ENCODE measurements around the gene PLPPR1.

Gene PLPPR1

DNA sequence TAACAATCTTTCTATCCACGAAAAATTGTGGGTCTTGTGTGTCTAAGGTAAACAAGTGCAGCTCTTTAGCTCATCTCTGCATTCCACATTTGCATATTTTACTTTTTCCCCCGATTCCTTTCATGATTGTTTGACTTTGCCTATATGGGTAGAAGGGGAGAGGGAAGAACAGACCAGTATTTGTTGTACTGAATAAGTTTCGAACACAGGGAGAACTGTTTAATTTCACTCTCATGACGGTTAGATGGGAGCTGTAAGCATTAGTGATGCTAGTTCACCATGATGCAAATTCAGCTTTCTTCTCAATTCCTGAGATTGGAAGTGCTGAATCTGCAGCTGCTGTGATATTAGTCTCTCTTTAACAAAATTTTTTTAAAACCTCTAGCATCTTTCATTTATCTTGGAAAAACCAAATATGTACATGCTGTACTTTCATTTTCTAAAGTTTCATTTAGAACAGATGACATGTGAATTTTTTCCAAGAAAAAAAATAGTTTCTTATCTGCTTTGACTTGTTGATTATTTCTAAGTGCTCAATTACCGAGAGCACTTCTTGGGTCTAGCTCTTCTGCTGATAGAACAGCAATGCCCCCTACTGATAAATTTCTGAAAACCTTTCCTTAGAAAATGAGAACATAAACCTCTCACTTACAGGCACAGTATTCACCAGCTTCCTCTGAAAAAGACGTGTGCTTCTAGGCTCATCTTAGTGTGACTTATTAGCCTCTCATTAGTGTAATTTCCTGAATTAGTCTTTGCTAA is 206.8 kb downstream of the PLPPR1 start:
- intact Hi-C loops (cut with DNase I; ENCODE audit: low total_unique reads), result no loop called here

DNA sequence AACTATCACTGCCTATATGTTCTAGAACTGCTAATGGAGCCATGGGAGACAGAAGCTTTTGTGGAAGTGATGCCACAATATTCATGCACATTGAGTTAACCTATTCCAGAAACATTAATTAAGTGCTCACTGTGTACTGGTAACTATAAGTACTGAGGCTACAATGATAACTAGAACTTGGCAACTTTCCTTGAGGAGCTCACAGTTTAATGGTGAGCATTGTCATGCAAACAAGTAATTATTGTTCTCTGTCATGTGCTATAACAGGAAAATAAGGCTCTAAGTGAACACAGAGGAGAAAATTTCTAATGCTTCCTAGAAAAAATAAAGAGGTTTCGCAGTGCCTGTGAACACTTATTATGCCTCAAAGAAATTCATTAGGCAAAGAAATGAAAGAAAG is 214.1 kb downstream of the PLPPR1 start:
- Histone ChIP-seq H3K4me3 (no peak overlapping the region), H3K36me3 (no peaks in the 10 kb centered on the region), H3K4me1 (no peaks in the 10 kb centered on the region), H3K27me3 (no peaks in the 10 kb centered on the region), H3K27ac (no peak overlapping the region), H3K9me3 (no peaks in the 10 kb centered on the region)
- intact Hi-C loops (cut with DNase I; ENCODE audit: low total_unique reads), result no loop called here
- TF ChIP-seq, protein P1, sequence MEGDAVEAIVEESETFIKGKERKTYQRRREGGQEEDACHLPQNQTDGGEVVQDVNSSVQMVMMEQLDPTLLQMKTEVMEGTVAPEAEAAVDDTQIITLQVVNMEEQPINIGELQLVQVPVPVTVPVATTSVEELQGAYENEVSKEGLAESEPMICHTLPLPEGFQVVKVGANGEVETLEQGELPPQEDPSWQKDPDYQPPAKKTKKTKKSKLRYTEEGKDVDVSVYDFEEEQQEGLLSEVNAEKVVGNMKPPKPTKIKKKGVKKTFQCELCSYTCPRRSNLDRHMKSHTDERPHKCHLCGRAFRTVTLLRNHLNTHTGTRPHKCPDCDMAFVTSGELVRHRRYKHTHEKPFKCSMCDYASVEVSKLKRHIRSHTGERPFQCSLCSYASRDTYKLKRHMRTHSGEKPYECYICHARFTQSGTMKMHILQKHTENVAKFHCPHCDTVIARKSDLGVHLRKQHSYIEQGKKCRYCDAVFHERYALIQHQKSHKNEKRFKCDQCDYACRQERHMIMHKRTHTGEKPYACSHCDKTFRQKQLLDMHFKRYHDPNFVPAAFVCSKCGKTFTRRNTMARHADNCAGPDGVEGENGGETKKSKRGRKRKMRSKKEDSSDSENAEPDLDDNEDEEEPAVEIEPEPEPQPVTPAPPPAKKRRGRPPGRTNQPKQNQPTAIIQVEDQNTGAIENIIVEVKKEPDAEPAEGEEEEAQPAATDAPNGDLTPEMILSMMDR (IDR thresholded peaks at IDR 0.05), result no peak
- DNase-seq, result no peak

More for the DNA sequence above, 206.8 kb downstream of the PLPPR1 start:
- Histone ChIP-seq H3K27me3 (no peaks in the 10 kb centered on the region), H3K4me1 (no peaks in the 10 kb centered on the region), H3K4me3 (no peak overlapping the region), H3K36me3 (no peaks in the 10 kb centered on the region), H3K27ac (no peak overlapping the region), H3K9me3 (no peaks in the 10 kb centered on the region)
- no peak for DNase-seq
- TF ChIP-seq, protein P1 (IDR thresholded peaks at IDR 0.05), result no peak

DNA sequence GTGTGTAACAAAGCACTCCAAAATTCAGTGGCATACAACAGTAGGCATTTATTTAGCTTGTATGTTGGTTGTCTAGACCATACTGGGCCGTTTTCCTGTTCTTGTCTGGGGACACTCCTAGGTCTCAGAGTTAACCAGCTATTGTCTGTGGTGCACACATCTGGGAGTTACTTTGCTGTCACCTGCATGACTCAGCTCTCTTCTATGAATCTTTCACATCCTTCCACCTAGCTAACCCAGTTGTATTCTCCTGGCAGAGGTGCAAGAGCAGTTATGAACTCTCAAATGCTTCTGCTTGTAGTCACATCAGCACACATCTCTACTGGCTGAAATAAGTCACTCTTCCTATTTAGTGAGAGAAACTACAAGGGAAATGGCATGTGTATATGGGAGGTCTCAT is 218.2 kb downstream of the PLPPR1 start:
- Histone ChIP-seq H3K27ac (no peak overlapping the region), H3K36me3 (no peaks in the 10 kb centered on the region), H3K4me3 (no peak overlapping the region), H3K9me3 (no peaks in the 10 kb centered on the region), H3K27me3 (no peaks in the 10 kb centered on the region), H3K4me1 (no peaks in the 10 kb centered on the region)
- DNase-seq, result no peak
- intact Hi-C loops (cut with DNase I; ENCODE audit: low total_unique reads), result no loop called here
- TF ChIP-seq, protein P1 (IDR thresholded peaks at IDR 0.05), result no peak

DNA sequence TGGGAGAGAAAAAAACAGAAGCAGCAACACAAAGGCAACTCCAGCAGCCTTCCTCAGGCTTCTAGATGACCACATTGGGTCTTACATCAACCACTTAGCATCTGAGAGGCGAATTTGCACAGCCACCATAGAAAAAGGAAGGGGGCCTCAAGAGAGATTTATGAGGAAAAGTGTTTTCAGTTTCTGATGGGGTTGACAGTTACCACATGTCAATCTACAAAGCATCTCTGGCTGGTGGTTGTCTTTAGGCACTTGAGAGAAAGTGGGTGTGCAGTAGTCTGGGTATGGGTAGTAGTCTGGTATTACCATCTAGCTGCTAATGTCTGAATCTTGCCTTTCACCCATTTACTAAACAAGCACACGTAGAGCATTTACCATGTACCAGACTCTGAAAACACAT is 218.8 kb downstream of the PLPPR1 start:
- Histone ChIP-seq H3K4me3 (no peak overlapping the region), H3K4me1 (no peaks in the 10 kb centered on the region), H3K9me3 (no peaks in the 10 kb centered on the region), H3K27ac (no peak overlapping the region), H3K27me3 (no peaks in the 10 kb centered on the region), H3K36me3 (no peaks in the 10 kb centered on the region)
- TF ChIP-seq, protein P1 (IDR thresholded peaks at IDR 0.05), result no peak
- DNase-seq, result no peak
- intact Hi-C loops (cut with DNase I; ENCODE audit: low total_unique reads), result no loop called here

DNA sequence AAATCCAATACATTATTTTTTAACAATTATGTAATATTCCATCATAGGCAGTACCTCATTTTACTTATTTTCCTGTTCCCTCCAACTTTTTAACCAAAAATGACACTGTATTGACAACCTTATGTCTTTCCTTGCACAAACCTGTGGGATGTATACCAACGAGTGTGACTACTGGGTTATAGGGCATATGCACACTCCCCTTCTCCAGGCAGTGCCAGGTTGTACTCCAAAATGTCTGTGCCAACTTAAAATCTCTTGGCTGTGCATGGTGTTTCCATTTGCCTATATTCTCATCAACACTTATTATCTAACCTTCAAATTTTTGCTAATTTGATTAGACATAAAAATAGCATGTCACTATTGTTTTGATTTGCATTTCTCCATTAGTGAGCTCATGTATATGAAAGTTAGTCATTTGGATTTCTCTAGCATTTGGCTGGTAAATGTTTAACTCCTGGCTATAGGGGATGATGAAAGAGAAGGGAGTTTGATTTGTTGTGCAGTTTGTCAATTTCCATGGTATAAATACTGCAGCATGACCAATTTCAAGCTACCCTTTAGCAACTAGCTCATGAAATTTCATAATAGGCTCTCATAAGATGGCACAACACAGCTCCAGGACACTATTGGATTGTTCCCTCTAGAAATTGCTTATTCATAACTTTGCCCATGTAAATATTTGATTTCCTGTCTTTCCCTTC is 226.4 kb downstream of the PLPPR1 start:
- H3K4me3 ChIP-seq, result no peak overlapping the region
- H3K36me3 ChIP-seq, result no peaks in the 10 kb centered on the region

More for the DNA sequence above, 226.4 kb downstream of the PLPPR1 start:
- DNase-seq, result no peak
- intact Hi-C loops (cut with DNase I; ENCODE audit: low total_unique reads), result no loop called here
- Histone ChIP-seq H3K27me3 (no peaks in the 10 kb centered on the region), H3K27ac (no peak overlapping the region), H3K4me1 (no peaks in the 10 kb centered on the region), H3K9me3 (no peaks in the 10 kb centered on the region)
- TF ChIP-seq, protein P1 (IDR thresholded peaks at IDR 0.05), result no peak

Data from tibial artery (tissue), 4 donors.